Measurements from ENCODE around the gene ECSIT.

DNA sequence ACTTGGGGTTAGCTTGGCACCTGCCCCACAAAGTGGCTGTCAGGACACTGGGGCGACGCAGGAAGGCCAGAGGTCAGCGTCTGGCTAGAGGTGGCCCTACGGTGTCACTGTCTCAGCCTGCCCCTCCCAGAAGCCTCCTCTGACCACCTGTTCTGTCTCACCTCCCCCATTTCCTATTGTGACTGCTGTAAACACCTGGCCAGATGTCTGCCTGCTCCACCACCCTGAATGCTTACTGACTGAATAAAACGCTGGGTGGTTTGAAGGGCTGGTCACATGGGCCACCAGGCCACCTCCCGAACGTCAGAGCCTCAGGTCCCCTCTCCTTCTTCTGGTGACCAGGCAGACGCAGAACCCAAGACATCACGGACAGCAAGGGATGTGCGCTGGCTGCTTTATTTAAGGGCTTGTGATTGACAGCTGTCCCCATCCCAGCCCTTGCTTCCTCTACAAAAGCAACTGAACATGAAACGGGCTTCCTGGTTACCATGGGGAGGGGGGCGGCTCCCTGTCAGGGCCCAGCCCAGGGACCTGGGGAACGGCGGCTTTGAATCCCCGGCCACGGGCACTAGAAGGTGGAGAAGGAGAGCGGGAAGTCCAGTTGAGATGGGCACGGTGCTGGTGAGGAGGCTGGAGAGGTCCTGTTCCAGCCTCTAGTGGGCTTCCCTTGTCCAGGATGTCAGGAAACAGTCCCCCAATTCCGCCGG lies 23.9 kb upstream of the ECSIT start:
- TF ChIP-seq, protein P1, sequence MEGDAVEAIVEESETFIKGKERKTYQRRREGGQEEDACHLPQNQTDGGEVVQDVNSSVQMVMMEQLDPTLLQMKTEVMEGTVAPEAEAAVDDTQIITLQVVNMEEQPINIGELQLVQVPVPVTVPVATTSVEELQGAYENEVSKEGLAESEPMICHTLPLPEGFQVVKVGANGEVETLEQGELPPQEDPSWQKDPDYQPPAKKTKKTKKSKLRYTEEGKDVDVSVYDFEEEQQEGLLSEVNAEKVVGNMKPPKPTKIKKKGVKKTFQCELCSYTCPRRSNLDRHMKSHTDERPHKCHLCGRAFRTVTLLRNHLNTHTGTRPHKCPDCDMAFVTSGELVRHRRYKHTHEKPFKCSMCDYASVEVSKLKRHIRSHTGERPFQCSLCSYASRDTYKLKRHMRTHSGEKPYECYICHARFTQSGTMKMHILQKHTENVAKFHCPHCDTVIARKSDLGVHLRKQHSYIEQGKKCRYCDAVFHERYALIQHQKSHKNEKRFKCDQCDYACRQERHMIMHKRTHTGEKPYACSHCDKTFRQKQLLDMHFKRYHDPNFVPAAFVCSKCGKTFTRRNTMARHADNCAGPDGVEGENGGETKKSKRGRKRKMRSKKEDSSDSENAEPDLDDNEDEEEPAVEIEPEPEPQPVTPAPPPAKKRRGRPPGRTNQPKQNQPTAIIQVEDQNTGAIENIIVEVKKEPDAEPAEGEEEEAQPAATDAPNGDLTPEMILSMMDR (IDR thresholded peaks at IDR 0.05): no peak
- TF ChIP-seq POLR2A (IDR thresholded peaks at IDR 0.05): no peak
